ENCODE results near the gene ANKS1A. TPM values are rescaled to one million over a fixed set of nuclear protein-coding genes. Genes with fewer than 3 reads are reported as not detected.

Gene ANKS1A
- total and polyA plus RNA-seq, 9 donors = 16.0 to 45.0 (median 27.3) TPM

DNA sequence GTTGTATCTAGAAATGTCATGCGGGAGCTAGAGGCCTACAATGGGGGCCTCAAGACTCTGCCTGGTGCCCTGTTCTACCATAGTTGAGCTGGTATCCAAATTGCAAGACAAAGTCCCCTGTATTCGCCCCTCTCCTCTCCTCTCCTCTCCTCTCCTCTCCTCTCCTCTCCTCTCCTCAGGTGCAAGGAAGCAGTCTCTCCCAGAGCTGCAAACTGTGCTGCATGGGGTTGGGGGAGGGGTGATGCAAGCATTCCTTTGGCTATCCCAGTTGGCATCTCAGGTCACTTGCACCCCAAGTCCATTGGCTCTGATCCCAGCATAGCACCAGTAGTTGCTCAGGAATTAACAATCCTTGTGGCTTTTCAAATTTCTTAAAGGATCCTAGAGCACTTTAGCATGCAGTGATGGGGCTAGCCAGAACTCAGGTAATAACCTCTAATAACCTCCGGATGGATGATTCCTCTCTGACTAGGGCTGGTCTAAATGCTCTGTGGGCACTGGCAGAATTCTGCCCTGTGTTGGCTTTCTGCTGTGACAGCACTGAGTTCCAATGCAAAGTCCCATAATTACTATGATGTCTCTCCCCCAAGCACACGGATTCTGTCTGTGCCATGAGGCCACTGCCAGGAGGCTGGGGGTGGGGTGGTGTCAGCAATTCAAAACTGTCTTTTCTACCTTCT, 36.5 kb upstream of the ANKS1A start:
- TF ChIP-seq POLR2A (IDR thresholded peaks at IDR 0.05) = no peak
- TF ChIP-seq EP300 (IDR thresholded peaks at IDR 0.05) = no peak

GRCh38 chr6:34855463-34855862, 33.6 kb upstream of the ANKS1A start:
- Histone ChIP-seq H3K4me3 (no peak overlapping the region), H3K4me1 (ENCODE audit: insufficient read depth) (no peaks in the 10 kb centered on the region), H3K36me3 (no peaks in the 10 kb centered on the region), H3K9me3 (no peaks in the 10 kb centered on the region), H3K27ac (no peak overlapping the region), H3K27me3 (no peaks in the 10 kb centered on the region)
- TF ChIP-seq EP300 (IDR thresholded peaks at IDR 0.05) = no peak
- TF ChIP-seq POLR2A (IDR thresholded peaks at IDR 0.05) = no peak
- TF ChIP-seq, protein P1, sequence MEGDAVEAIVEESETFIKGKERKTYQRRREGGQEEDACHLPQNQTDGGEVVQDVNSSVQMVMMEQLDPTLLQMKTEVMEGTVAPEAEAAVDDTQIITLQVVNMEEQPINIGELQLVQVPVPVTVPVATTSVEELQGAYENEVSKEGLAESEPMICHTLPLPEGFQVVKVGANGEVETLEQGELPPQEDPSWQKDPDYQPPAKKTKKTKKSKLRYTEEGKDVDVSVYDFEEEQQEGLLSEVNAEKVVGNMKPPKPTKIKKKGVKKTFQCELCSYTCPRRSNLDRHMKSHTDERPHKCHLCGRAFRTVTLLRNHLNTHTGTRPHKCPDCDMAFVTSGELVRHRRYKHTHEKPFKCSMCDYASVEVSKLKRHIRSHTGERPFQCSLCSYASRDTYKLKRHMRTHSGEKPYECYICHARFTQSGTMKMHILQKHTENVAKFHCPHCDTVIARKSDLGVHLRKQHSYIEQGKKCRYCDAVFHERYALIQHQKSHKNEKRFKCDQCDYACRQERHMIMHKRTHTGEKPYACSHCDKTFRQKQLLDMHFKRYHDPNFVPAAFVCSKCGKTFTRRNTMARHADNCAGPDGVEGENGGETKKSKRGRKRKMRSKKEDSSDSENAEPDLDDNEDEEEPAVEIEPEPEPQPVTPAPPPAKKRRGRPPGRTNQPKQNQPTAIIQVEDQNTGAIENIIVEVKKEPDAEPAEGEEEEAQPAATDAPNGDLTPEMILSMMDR (IDR thresholded peaks at IDR 0.05) = no peak
- DNase-seq = no peak
- intact Hi-C loops (cut with DNase I) = no loop called here
- 85 to 88% (median 85%) methylated on average over 7 of the region's 7 CpGs for WGBS, 3 donors

More for the DNA sequence above, 36.5 kb upstream of the ANKS1A start:
- Histone ChIP-seq H3K36me3 (no peaks in the 10 kb centered on the region), H3K4me1 (ENCODE audit: insufficient read depth) (no peaks in the 10 kb centered on the region), H3K4me3 (no peak overlapping the region), H3K9me3 (no peaks in the 10 kb centered on the region), H3K27me3 (no peaks in the 10 kb centered on the region), H3K27ac (no peak overlapping the region)
- intact Hi-C loops (cut with DNase I) = no loop called here
- DNase-seq = no peak
- 91 to 95% (median 93%) methylated on average over 4 of the region's 4 CpGs for WGBS, 3 donors

GRCh38 chr6:34858681-34859080, 30.4 kb upstream of the ANKS1A start:
- Histone ChIP-seq H3K4me3 (no peak overlapping the region), H3K9me3 (no peaks in the 10 kb centered on the region), H3K27me3 (no peaks in the 10 kb centered on the region), H3K36me3 (no peaks in the 10 kb centered on the region), H3K27ac (no peak overlapping the region), H3K4me1 (ENCODE audit: insufficient read depth) (no peaks in the 10 kb centered on the region)
- DNase-seq = no peak
- intact Hi-C loops (cut with DNase I) = no loop called here
- WGBS, 3 donors = 85 to 89% (median 88%) methylated on average over 7 of the region's 7 CpGs
- TF ChIP-seq EP300 (IDR thresholded peaks at IDR 0.05) (no peak), POLR2A (IDR thresholded peaks at IDR 0.05) (no peak)
- TF ChIP-seq, protein P1 (IDR thresholded peaks at IDR 0.05) = no peak

GRCh38 chr6:34859951-34860350, 29.1 kb upstream of the ANKS1A start:
- intact Hi-C loops (cut with DNase I) = loop anchor here in 1 of 4 donors (10.0 kb wide), 1 partner anchor 285 kb away; the partner anchor contains the start of gene TCP11
- H3K27me3 ChIP-seq = no peaks in the 10 kb centered on the region
- H3K36me3 ChIP-seq = no peaks in the 10 kb centered on the region
- 82 to 84% (median 84%) methylated on average over 4 of the region's 4 CpGs for WGBS, 3 donors
- no peak for DNase-seq
- H3K4me1 ChIP-seq (ENCODE audit: insufficient read depth) = no peaks in the 10 kb centered on the region
- no peak overlapping the region for H3K4me3 ChIP-seq
- H3K9me3 ChIP-seq = no peaks in the 10 kb centered on the region
- TF ChIP-seq POLR2A (IDR thresholded peaks at IDR 0.05) (no peak), EP300 (IDR thresholded peaks at IDR 0.05) (no peak)
- TF ChIP-seq, protein P1 (IDR thresholded peaks at IDR 0.05) = no peak
- no peak overlapping the region for H3K27ac ChIP-seq

DNA sequence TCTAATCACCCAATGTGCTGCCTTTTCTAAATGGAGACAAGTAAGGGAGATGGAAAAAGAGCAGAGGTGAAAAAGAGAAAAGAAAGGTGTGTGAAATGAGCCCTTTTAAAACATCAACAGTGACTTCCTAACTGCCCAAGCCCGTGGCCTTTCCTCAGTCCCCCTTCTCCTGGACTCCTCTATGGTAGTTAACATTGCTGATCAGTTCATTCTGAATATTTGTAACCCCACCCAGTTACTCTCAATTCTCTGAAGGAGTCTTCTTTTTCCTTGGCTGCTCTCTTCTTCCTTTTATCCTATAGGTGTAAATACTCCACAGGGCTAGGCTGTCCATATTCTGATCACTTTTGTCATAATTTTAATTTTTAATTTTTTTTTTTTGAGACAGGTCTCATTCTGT, 28.3 kb upstream of the ANKS1A start:
- intact Hi-C loops (cut with DNase I) = loop anchor here in 1 of 4 donors (10.0 kb wide), 1 partner anchor 284 kb away; the partner anchor contains the start of gene TCP11

More for the DNA sequence above, 28.3 kb upstream of the ANKS1A start:
- H3K27ac ChIP-seq = no peak overlapping the region
- WGBS, 3 donors = 64 to 92% (median 84%) methylated on average over 1 of the region's 1 CpG
- no peaks in the 10 kb centered on the region for H3K27me3 ChIP-seq
- H3K4me1 ChIP-seq (ENCODE audit: insufficient read depth) = no peaks in the 10 kb centered on the region
- H3K9me3 ChIP-seq = no peaks in the 10 kb centered on the region
- no peak overlapping the region for H3K4me3 ChIP-seq
- no peaks in the 10 kb centered on the region for H3K36me3 ChIP-seq
- no peak for TF ChIP-seq EP300 (IDR thresholded peaks at IDR 0.05)
- TF ChIP-seq POLR2A (IDR thresholded peaks at IDR 0.05) = no peak
- TF ChIP-seq, protein P1 (IDR thresholded peaks at IDR 0.05) = no peak
- no peak for DNase-seq

Data from ovary (tissue), 9 donors.